ENCODE results near the gene ZNF711.
"Not testable (repeated sequence)": the region's sequence is repeated elsewhere in the genome, so short reads cannot be mapped to it uniquely, and the experiment has no call there.

GRCh38 chrX:85311348-85311747, 67.6 kb downstream of the ZNF711 start:
- not testable (repeated sequence) for TF ChIP-seq PPARA (CRISPR knock-in tag; IDR thresholded peaks at IDR 0.05; ENCODE audit: borderline replicate concordance); CSDC2 (CRISPR knock-in tag; IDR thresholded peaks at IDR 0.05); TOX (CRISPR knock-in tag; IDR thresholded peaks at IDR 0.05; ENCODE audit: borderline replicate concordance)
